Measurements from ENCODE around the gene TRAT1. TPM values are rescaled to one million over a fixed set of nuclear protein-coding genes. Genes with fewer than 3 reads are reported as not detected.

Gene TRAT1
- total and polyA plus RNA-seq, 2 of the 13 experiments (the other 11 are each of a cell fraction or from before 2014, with no cell fraction given), result not detected

DNA sequence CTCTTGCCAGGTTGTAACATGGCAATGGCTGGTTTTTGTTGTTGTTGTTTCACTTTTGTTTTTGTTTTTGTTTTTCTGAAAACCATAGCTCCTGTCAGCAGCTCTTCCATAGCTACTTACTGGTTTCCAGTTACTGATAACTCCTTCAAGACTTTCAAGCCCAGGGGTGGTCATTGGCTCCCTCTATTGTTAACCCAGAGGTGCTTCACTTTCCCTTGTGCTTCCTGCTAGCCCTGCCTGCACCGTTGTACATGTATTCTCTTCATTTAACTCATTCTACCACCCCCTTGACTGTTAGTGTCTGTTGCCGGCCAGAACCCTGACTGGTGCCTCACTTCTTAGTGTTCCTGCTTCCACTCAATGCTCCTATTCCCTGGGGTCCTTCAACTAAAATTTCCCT, 4.2 kb upstream of the TRAT1 start:
- peak; percentile 3 for DNase-seq (ENCODE audit: low spot score)
- TF ChIP-seq, protein P1, sequence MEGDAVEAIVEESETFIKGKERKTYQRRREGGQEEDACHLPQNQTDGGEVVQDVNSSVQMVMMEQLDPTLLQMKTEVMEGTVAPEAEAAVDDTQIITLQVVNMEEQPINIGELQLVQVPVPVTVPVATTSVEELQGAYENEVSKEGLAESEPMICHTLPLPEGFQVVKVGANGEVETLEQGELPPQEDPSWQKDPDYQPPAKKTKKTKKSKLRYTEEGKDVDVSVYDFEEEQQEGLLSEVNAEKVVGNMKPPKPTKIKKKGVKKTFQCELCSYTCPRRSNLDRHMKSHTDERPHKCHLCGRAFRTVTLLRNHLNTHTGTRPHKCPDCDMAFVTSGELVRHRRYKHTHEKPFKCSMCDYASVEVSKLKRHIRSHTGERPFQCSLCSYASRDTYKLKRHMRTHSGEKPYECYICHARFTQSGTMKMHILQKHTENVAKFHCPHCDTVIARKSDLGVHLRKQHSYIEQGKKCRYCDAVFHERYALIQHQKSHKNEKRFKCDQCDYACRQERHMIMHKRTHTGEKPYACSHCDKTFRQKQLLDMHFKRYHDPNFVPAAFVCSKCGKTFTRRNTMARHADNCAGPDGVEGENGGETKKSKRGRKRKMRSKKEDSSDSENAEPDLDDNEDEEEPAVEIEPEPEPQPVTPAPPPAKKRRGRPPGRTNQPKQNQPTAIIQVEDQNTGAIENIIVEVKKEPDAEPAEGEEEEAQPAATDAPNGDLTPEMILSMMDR (CRISPR knock-in tag; IDR thresholded peaks at IDR 0.05), result peak; percentile 32; the same call in 1 of the 2 replicates
- TF ChIP-seq ARNT (IDR thresholded peaks at IDR 0.05) (no peak), STAG1 (CRISPR knock-in tag; IDR thresholded peaks at IDR 0.05) (peak; percentile 27; the same call in 1 of the 2 replicates), ZNF563 (CRISPR knock-in tag; IDR thresholded peaks at IDR 0.05) (no peak), ZMAT3 (CRISPR knock-in tag; conservative IDR thresholded peaks at IDR 0.05) (no peak)
- Histone ChIP-seq H3K9ac (ENCODE audit: insufficient read depth, low read depth, low read length) (no peak overlapping the region), H4K20me1 (ENCODE audit: insufficient read depth, low read length) (no peaks in the 10 kb centered on the region), H3K79me2 (ENCODE audit: insufficient read depth, low read length) (no peaks in the 10 kb centered on the region), H3K4me1 (ENCODE audit: insufficient read depth, low read length) (no peaks in the 10 kb centered on the region), H2AFZ (ENCODE audit: low read length) (no peak overlapping the region), H3K36me3 (replicated peaks in 1 of 2; ENCODE audit: control insufficient read depth in 1 of 2, insufficient read depth in 2 of 2, low read length in 2 of 2) (no peaks in the 10 kb centered on the region), H3K27ac (ENCODE audit: extremely low read length, insufficient read depth, low read length) (no peak overlapping the region), H3K9me3 (ENCODE audit: low read length) (no peaks in the 10 kb centered on the region), H3K27me3 (ENCODE audit: control insufficient read depth in 1 of 2, insufficient read depth in 2 of 2, low read length in 2 of 2) (no peaks in the 10 kb centered on the region), H3K4me2 (ENCODE audit: low read depth, low read length) (no peak overlapping the region), H3K4me3 (replicated peaks in 1 of 3; ENCODE audit: insufficient read depth in 1 of 3, low read depth in 2 of 3, low read length in 3 of 3) (no peak overlapping the region)
- ChIA-PET POLR2A (no interaction called here), CTCF (ENCODE audit: low intra/inter-chr PET ratio, low total read pairs) (no interaction called here)
- BruUV-seq (replicated peaks), result no TSS peak
- ATAC-seq, result peak; percentile 64
- no peak for FAIRE-seq
- intact Hi-C loops (cut with micrococcal nuclease; ENCODE audit: unreplicated experiment), result loop anchor here (5.0 kb wide), 1 partner anchor 156 kb away; no protein-coding TSS in a partner anchor
- WGBS (ENCODE audit: low lambda C conversion rate), result 0% methylated on average over 2 of the region's 2 CpGs
- in situ Hi-C loops (cut with HindIII; ENCODE audit: extremely low pct_ligation_motif_present, low pct_unique_long_range_greater_than_20kb), result no loop called here

DNA sequence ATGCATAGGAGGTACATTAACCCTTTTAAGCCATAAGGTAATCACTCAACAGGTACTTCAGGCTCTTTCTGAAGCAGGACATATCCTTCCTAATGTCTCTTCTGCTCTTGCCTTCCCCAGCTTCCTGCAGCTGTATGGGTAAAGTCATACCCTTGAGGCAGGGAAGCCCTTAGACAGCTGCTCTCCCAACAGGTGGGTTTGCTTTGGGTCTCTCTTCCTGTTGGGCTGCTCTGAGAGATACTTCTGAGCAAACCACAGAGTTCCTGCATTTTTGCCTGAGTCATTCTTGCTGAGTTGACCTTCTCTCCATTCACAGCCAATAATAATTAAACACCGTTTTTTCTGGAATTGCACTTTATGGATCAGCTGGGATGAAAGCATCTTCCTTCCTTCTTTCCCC, 2.0 kb upstream of the TRAT1 start:
- ChIA-PET POLR2A (no interaction called here), CTCF (ENCODE audit: low intra/inter-chr PET ratio, low total read pairs) (no interaction called here)
- Histone ChIP-seq H4K20me1 (ENCODE audit: insufficient read depth, low read length) (no peaks in the 10 kb centered on the region), H3K27ac (ENCODE audit: extremely low read length, insufficient read depth, low read length) (no peak overlapping the region), H3K4me3 (replicated peaks in 1 of 3; ENCODE audit: insufficient read depth in 1 of 3, low read depth in 2 of 3, low read length in 3 of 3) (no peak overlapping the region), H2AFZ (ENCODE audit: low read length) (no peak overlapping the region), H3K36me3 (replicated peaks in 1 of 2; ENCODE audit: control insufficient read depth in 1 of 2, insufficient read depth in 2 of 2, low read length in 2 of 2) (no peaks in the 10 kb centered on the region), H3K27me3 (ENCODE audit: control insufficient read depth in 1 of 2, insufficient read depth in 2 of 2, low read length in 2 of 2) (no peaks in the 10 kb centered on the region), H3K9me3 (ENCODE audit: low read length) (no peaks in the 10 kb centered on the region), H3K79me2 (ENCODE audit: insufficient read depth, low read length) (no peaks in the 10 kb centered on the region), H3K9ac (ENCODE audit: insufficient read depth, low read depth, low read length) (no peak overlapping the region), H3K4me1 (ENCODE audit: insufficient read depth, low read length) (no peaks in the 10 kb centered on the region), H3K4me2 (ENCODE audit: low read depth, low read length) (no peak overlapping the region)
- WGBS (ENCODE audit: low lambda C conversion rate), result 5% methylated on average over 1 of the region's 1 CpG
- FAIRE-seq, result no peak
- ATAC-seq, result no peak
- BruUV-seq (replicated peaks), result no TSS peak
- no peak for DNase-seq (ENCODE audit: low spot score)
- in situ Hi-C loops (cut with HindIII; ENCODE audit: extremely low pct_ligation_motif_present, low pct_unique_long_range_greater_than_20kb), result no loop called here
- intact Hi-C loops (cut with micrococcal nuclease; ENCODE audit: unreplicated experiment), result no loop called here
- TF ChIP-seq ZNF24 (IDR thresholded peaks at IDR 0.05) (no peak), FOXK1 (CRISPR knock-in tag; IDR thresholded peaks at IDR 0.05; ENCODE audit: borderline replicate concordance, low read depth) (no peak), HOXA9 (CRISPR knock-in tag; IDR thresholded peaks at IDR 0.05; ENCODE audit: borderline replicate concordance) (no peak), ZNF317 (CRISPR knock-in tag; IDR thresholded peaks at IDR 0.05) (no peak)
- TF ChIP-seq, protein P2, sequence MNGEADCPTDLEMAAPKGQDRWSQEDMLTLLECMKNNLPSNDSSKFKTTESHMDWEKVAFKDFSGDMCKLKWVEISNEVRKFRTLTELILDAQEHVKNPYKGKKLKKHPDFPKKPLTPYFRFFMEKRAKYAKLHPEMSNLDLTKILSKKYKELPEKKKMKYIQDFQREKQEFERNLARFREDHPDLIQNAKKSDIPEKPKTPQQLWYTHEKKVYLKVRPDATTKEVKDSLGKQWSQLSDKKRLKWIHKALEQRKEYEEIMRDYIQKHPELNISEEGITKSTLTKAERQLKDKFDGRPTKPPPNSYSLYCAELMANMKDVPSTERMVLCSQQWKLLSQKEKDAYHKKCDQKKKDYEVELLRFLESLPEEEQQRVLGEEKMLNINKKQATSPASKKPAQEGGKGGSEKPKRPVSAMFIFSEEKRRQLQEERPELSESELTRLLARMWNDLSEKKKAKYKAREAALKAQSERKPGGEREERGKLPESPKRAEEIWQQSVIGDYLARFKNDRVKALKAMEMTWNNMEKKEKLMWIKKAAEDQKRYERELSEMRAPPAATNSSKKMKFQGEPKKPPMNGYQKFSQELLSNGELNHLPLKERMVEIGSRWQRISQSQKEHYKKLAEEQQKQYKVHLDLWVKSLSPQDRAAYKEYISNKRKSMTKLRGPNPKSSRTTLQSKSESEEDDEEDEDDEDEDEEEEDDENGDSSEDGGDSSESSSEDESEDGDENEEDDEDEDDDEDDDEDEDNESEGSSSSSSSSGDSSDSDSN (CRISPR knock-in tag; IDR thresholded peaks at IDR 0.05), result no peak
